Activated naive CD4-positive, alpha-beta T cell treated with anti-CD3 and anti-CD28 coated beads, Interleukin-2, amount 50 U/mL, for 24 hours (primary cell): ENCODE data around the gene KIF5B.
"Not testable (repeated sequence)": the region's sequence is repeated elsewhere in the genome, so short reads cannot be mapped to it uniquely, and the experiment has no call there.

Source experiments
- H3K27ac Mint-ChIP-seq: one replicate; pipeline ENCODE4 v1.8.0; 2021; ENCODE audit warnings: mild to moderate bottlenecking, mixed read lengths
- H3K27me3 Mint-ChIP-seq: one replicate; pipeline ENCODE4 v1.8.0; 2021; ENCODE audit warnings: mixed read lengths
- H3K36me3 Mint-ChIP-seq: one replicate; pipeline ENCODE4 v1.8.0; 2021; ENCODE audit warnings: mixed read lengths
- H3K4me1 Mint-ChIP-seq: one replicate; pipeline ENCODE4 v1.8.0; 2021; ENCODE audit warnings: mixed read lengths
- H3K4me3 Mint-ChIP-seq: one replicate; pipeline ENCODE4 v1.8.0; 2021; ENCODE audit warnings: mild to moderate bottlenecking, mixed read lengths
- H3K9me3 Mint-ChIP-seq: one replicate; pipeline ENCODE4 v1.8.0; 2021; ENCODE audit warnings: mixed read lengths

The KIF5B gene

GRCh38 chr10:32002531-32002930, 53.7 kb downstream of the KIF5B start:
- H3K9me3 Mint-ChIP-seq = no peaks in the 10 kb centered on the region
- no peaks in the 10 kb centered on the region for H3K36me3 Mint-ChIP-seq
- H3K27me3 Mint-ChIP-seq = no peaks in the 10 kb centered on the region
- no peak overlapping the region for H3K4me3 Mint-ChIP-seq
- peaks cover 21% of the 10 kb centered on the region for H3K4me1 Mint-ChIP-seq
- no peak overlapping the region for H3K27ac Mint-ChIP-seq

GRCh38 chr10:32000937-32001336, 55.3 kb downstream of the KIF5B start:
- H3K36me3 Mint-ChIP-seq = no peaks in the 10 kb centered on the region

GRCh38 chr10:31999836-32000235, 56.4 kb downstream of the KIF5B start:
- peaks cover 16% of the 10 kb centered on the region for H3K4me1 Mint-ChIP-seq
- no peak overlapping the region for H3K4me3 Mint-ChIP-seq
- no peak overlapping the region for H3K27ac Mint-ChIP-seq
- no peaks in the 10 kb centered on the region for H3K27me3 Mint-ChIP-seq
- no peaks in the 10 kb centered on the region for H3K36me3 Mint-ChIP-seq
- no peaks in the 10 kb centered on the region for H3K9me3 Mint-ChIP-seq

More at GRCh38 chr10:32000937-32001336, 55.3 kb downstream of the KIF5B start:
- H3K4me3 Mint-ChIP-seq = no peak overlapping the region
- H3K27ac Mint-ChIP-seq = no peak overlapping the region
- H3K9me3 Mint-ChIP-seq = no peaks in the 10 kb centered on the region
- H3K4me1 Mint-ChIP-seq = peaks cover 16% of the 10 kb centered on the region
- H3K27me3 Mint-ChIP-seq = no peaks in the 10 kb centered on the region

GRCh38 chr10:31999070-31999660, 57.1 kb downstream of the KIF5B start:
- no peaks in the 10 kb centered on the region for H3K27me3 Mint-ChIP-seq
- H3K9me3 Mint-ChIP-seq = no peaks in the 10 kb centered on the region
- H3K27ac Mint-ChIP-seq = no peak overlapping the region
- no peak overlapping the region for H3K4me3 Mint-ChIP-seq
- H3K4me1 Mint-ChIP-seq = peaks cover 16% of the 10 kb centered on the region
- H3K36me3 Mint-ChIP-seq = no peaks in the 10 kb centered on the region

- Mint-ChIP-seq H3K4me3 (no peak overlapping the region), H3K27ac (no peak overlapping the region), H3K4me1 (peaks cover 2% of the 10 kb centered on the region), H3K36me3 (no peaks in the 10 kb centered on the region), H3K27me3 (no peaks in the 10 kb centered on the region), H3K9me3 (no peaks in the 10 kb centered on the region)
Measured at GRCh38 chr10:31994926-31995325, 61.3 kb downstream of the KIF5B start.

- no peaks in the 10 kb centered on the region for H3K4me1 Mint-ChIP-seq
- no peak overlapping the region for H3K27ac Mint-ChIP-seq
- peaks cover 3% of the 10 kb centered on the region for H3K36me3 Mint-ChIP-seq
Measured at GRCh38 chr10:31990937-31991336, 65.3 kb downstream of the KIF5B start.

GRCh38 chr10:31987786-31988185, 68.4 kb downstream of the KIF5B start:
- H3K27me3 Mint-ChIP-seq, H3K4me3 Mint-ChIP-seq, H3K36me3 Mint-ChIP-seq, H3K27ac Mint-ChIP-seq, H3K9me3 Mint-ChIP-seq, H3K4me1 Mint-ChIP-seq: not testable (repeated sequence)

More at GRCh38 chr10:31990937-31991336, 65.3 kb downstream of the KIF5B start:
- Mint-ChIP-seq H3K27me3 (no peaks in the 10 kb centered on the region), H3K4me3 (no peak overlapping the region), H3K9me3 (no peaks in the 10 kb centered on the region)

GRCh38 chr10:31982111-31982510, 74.1 kb downstream of the KIF5B start:
- H3K36me3 Mint-ChIP-seq = peaks cover 4% of the 10 kb centered on the region
- H3K27me3 Mint-ChIP-seq = no peaks in the 10 kb centered on the region

GRCh38 chr10:31980471-31980870, 75.8 kb downstream of the KIF5B start:
- H3K9me3 Mint-ChIP-seq = no peaks in the 10 kb centered on the region
- H3K4me3 Mint-ChIP-seq = no peak overlapping the region
- H3K4me1 Mint-ChIP-seq = peaks cover 24% of the 10 kb centered on the region

More at GRCh38 chr10:31982111-31982510, 74.1 kb downstream of the KIF5B start:
- Mint-ChIP-seq H3K4me3 (no peak overlapping the region), H3K27ac (no peak overlapping the region), H3K9me3 (no peaks in the 10 kb centered on the region), H3K4me1 (peaks cover 10% of the 10 kb centered on the region)

GRCh38 chr10:31979071-31979470, 77.2 kb downstream of the KIF5B start:
- peaks cover 33% of the 10 kb centered on the region for H3K4me1 Mint-ChIP-seq
- H3K36me3 Mint-ChIP-seq = not testable (repeated sequence)

More at GRCh38 chr10:31980471-31980870, 75.8 kb downstream of the KIF5B start:
- Mint-ChIP-seq H3K36me3 (peaks cover 3% of the 10 kb centered on the region), H3K27ac (no peak overlapping the region), H3K27me3 (no peaks in the 10 kb centered on the region)

GRCh38 chr10:31978156-31978483, 78.1 kb downstream of the KIF5B start:
- Mint-ChIP-seq H3K27ac (no peak overlapping the region), H3K4me3 (no peak overlapping the region), H3K4me1 (peaks cover 33% of the 10 kb centered on the region), H3K27me3 (no peaks in the 10 kb centered on the region), H3K9me3 (no peaks in the 10 kb centered on the region), H3K36me3 (peaks cover 3% of the 10 kb centered on the region)

More at GRCh38 chr10:31979071-31979470, 77.2 kb downstream of the KIF5B start:
- H3K9me3 Mint-ChIP-seq, H3K4me3 Mint-ChIP-seq, H3K27me3 Mint-ChIP-seq, H3K27ac Mint-ChIP-seq: not testable (repeated sequence)

- Mint-ChIP-seq H3K27me3 (no peaks in the 10 kb centered on the region), H3K4me3 (no peak overlapping the region), H3K27ac (no peak overlapping the region), H3K9me3 (no peaks in the 10 kb centered on the region), H3K4me1 (peaks cover 33% of the 10 kb centered on the region), H3K36me3 (peaks cover 2% of the 10 kb centered on the region)
Measured at GRCh38 chr10:31977440-31978155, 78.6 kb downstream of the KIF5B start.

GRCh38 chr10:31975157-31975765, 81.0 kb downstream of the KIF5B start:
- H3K27ac Mint-ChIP-seq = peak overlapping the region; percentile 87
- no peaks in the 10 kb centered on the region for H3K9me3 Mint-ChIP-seq
- H3K27me3 Mint-ChIP-seq = no peaks in the 10 kb centered on the region
- H3K4me3 Mint-ChIP-seq = no peak overlapping the region
- H3K36me3 Mint-ChIP-seq = no peaks in the 10 kb centered on the region
- peaks cover 33% of the 10 kb centered on the region for H3K4me1 Mint-ChIP-seq

GRCh38 chr10:31974434-31975124, 81.6 kb downstream of the KIF5B start:
- Mint-ChIP-seq H3K36me3 (no peaks in the 10 kb centered on the region), H3K9me3 (no peaks in the 10 kb centered on the region), H3K27me3 (no peaks in the 10 kb centered on the region), H3K4me1 (peaks cover 33% of the 10 kb centered on the region), H3K27ac (no peak overlapping the region), H3K4me3 (no peak overlapping the region)

- Mint-ChIP-seq H3K4me3 (no peak overlapping the region), H3K27me3 (no peaks in the 10 kb centered on the region), H3K4me1 (peaks cover 27% of the 10 kb centered on the region), H3K36me3 (no peaks in the 10 kb centered on the region), H3K9me3 (no peaks in the 10 kb centered on the region), H3K27ac (no peak overlapping the region)
Measured at GRCh38 chr10:31972519-31973041, 83.6 kb downstream of the KIF5B start.

GRCh38 chr10:31969847-31970246, 86.4 kb downstream of the KIF5B start:
- H3K4me1 Mint-ChIP-seq, H3K9me3 Mint-ChIP-seq, H3K4me3 Mint-ChIP-seq, H3K36me3 Mint-ChIP-seq, H3K27me3 Mint-ChIP-seq, H3K27ac Mint-ChIP-seq: not testable (repeated sequence)
